Activated naive CD4-positive, alpha-beta T cell treated with anti-CD3 and anti-CD28 coated beads for 36 hours (primary cell): ENCODE data around the gene FRMD4A. TPM values are rescaled to one million over a fixed set of nuclear protein-coding genes. Genes with fewer than 3 reads are reported as not detected.
A peak's percentile ranks its signal among the peaks of the same experiment; 100 is the strongest.

Experiments used
- CTCF ChIA-PET: fragments of 350-600 bp; sonication (Branson Sonifier 250); formaldehyde crosslinking; loops from one replicate; lab custom pipeline; 2021; ENCODE audit warnings: antibody characterized with exemption; lab: Charles Lee
- DNase-seq: peaks from one replicate; pipeline ENCODE4 v3.0.0-alpha.2; 2020
- H3K27ac Mint-ChIP-seq: one replicate; pipeline ENCODE4 v1.8.0; 2021; ENCODE audit warnings: mild to moderate bottlenecking, mixed read lengths
- H3K27me3 Mint-ChIP-seq: one replicate; pipeline ENCODE4 v1.8.0; 2021; ENCODE audit warnings: low read depth, mixed read lengths
- H3K36me3 Mint-ChIP-seq: one replicate; pipeline ENCODE4 v1.8.0; 2021; ENCODE audit warnings: low read depth, mixed read lengths
- H3K4me1 Mint-ChIP-seq: one replicate; pipeline ENCODE4 v1.8.0; 2021; ENCODE audit warnings: low read depth, mixed read lengths
- H3K4me3 Mint-ChIP-seq: one replicate; pipeline ENCODE4 v1.8.0; 2021; ENCODE audit warnings: mild to moderate bottlenecking, moderate library complexity, mixed read lengths
- H3K9me3 Mint-ChIP-seq: one replicate; pipeline ENCODE4 v1.8.0; 2021; ENCODE audit warnings: mixed read lengths
- intact Hi-C: fragments of 100-400 bp; cut with micrococcal nuclease; formaldehyde crosslinking; loops from one replicate; pipeline ENCODE4 v1.15.1; 2023
- total RNA-seq, 2 experiments: library from RNA; stranded (reverse); gene quantifications; one replicate each; pipeline ENCODE4 v1.2.3, GENCODE V29; 2021

The FRMD4A gene
- total RNA-seq, 2 experiments from 2014 or later: 0.69 to 1.1 TPM

DNA sequence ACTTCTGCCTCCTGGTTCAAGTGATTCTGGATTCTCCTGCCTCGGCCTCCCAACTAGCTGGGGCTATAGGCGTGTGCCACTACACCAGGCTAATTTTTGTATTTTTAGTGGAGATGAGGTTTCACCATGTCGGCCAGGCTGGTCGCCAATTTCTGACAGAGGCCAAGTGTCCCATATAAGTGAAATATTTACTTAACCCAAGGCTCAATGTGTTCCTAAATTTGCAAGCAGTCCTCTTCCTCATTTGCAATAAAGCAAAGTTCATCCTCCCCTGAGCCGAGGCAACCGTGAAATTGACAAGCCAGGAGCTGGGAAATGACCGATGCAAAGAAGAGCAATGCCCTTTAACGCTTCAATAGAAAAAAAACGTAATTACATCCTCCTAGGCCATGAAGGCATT, 347.7 kb downstream of the FRMD4A start:
- no peaks in the 10 kb centered on the region for H3K9me3 Mint-ChIP-seq
- H3K27me3 Mint-ChIP-seq: no peaks in the 10 kb centered on the region
- DNase-seq: no peak
- intact Hi-C loops: no loop called here
- no peak overlapping the region for H3K4me3 Mint-ChIP-seq
- H3K27ac Mint-ChIP-seq: no peak overlapping the region
- CTCF ChIA-PET: no interaction called here
- peaks cover 6% of the 10 kb centered on the region for H3K4me1 Mint-ChIP-seq
- no peaks in the 10 kb centered on the region for H3K36me3 Mint-ChIP-seq

DNA sequence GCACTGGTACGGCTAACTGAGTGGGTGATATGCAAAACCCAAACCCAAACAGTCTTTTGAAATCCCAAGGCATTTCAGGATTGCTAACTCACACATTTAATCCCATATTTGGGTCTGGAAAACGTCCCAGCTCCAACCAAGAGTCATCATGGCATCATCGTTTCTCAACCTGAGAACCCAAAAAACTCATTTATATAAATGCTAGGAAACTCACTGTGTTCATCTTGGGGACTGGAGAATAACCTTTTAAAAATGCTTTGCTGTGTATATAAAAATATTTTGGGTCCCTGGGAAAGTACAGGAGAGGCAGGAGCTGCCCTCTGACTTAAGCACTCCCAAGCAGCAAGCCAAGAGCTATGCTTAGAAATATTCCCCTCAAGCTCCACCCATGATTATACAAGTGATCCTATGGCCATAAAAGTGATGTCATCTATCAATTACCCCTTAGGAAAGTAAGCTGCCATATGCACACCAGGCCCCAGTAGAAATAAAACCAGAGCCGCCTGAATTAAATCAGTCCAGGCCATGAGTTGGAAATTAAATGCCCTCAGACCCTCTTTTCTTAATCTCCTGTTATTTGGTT, 352.1 kb downstream of the FRMD4A start:
- no peak for DNase-seq
- no peaks in the 10 kb centered on the region for H3K27me3 Mint-ChIP-seq
- no peaks in the 10 kb centered on the region for H3K36me3 Mint-ChIP-seq
- H3K4me1 Mint-ChIP-seq: no peaks in the 10 kb centered on the region
- no peak overlapping the region for H3K4me3 Mint-ChIP-seq
- no peaks in the 10 kb centered on the region for H3K9me3 Mint-ChIP-seq
- CTCF ChIA-PET: interaction anchor here (0.7 kb wide), 2 partner anchors 55 to 101 kb away, joined by 3 read pairs; no protein-coding TSS in a partner anchor
- no peak overlapping the region for H3K27ac Mint-ChIP-seq
- intact Hi-C loops: no loop called here

DNA sequence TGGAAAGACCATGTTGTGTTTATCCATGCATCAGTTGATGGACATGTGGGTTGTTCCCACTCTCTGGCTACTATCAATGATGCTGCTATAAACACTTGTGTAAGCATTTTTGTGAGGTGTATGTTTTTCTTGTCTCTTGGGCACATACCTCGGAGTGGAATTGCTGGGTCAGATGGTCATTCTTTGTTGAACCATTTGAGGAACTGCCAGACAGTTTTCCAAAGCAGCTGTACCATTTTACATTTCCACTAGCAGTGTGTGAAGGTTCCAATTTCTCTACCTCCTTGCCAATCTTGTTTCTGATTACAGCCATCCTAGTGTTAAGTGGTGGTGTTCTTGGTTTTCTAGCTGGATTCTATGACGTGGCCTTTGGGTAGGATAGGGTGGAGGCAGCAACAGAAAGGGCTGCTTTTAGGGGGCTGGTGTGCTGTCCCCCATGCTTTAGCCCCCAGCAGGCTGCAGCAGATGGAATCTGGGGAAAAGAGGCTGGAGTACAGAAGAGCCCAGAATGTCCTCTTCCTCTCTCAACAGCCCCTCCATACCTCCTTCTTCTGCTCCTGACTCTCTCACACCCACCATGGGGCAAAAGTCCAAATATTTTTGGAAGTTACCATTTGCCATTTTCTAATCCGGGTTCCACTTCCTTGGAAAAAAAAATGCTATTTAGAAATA, 352.7 kb downstream of the FRMD4A start:
- Mint-ChIP-seq H3K27me3 (no peaks in the 10 kb centered on the region), H3K4me1 (no peaks in the 10 kb centered on the region), H3K36me3 (no peaks in the 10 kb centered on the region), H3K4me3 (no peak overlapping the region), H3K9me3 (no peaks in the 10 kb centered on the region), H3K27ac (no peak overlapping the region)
- DNase-seq: no peak
- intact Hi-C loops: no loop called here
- CTCF ChIA-PET: interaction anchor here (0.7 kb wide), 1 partner anchor 56 kb away, joined by 3 read pairs; no protein-coding TSS in a partner anchor

DNA sequence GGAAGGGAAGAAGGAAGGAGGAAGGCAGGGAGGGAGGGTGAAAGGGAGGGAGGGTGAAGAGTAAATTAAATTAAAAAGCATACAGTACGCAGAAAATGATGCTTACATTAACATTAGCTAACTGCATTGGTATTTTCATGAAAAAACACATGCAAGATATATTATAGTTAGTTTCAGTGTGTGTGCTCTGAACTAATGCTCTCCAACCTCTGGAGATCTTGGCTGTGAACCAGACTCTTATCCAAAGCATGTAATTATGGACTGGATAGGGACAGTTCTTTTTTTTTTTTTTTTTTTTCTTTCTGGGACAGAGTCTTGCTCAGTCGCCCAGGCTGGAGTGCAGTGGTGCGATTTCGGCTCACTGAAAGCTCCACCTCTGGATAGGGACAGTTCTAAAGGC, 357.0 kb downstream of the FRMD4A start:
- DNase-seq: no peak
- Mint-ChIP-seq H3K36me3 (no peaks in the 10 kb centered on the region), H3K4me1 (peaks cover 11% of the 10 kb centered on the region), H3K27ac (no peak overlapping the region), H3K27me3 (no peaks in the 10 kb centered on the region), H3K4me3 (no peak overlapping the region), H3K9me3 (no peaks in the 10 kb centered on the region)
- CTCF ChIA-PET: no interaction called here
- intact Hi-C loops: no loop called here

DNA sequence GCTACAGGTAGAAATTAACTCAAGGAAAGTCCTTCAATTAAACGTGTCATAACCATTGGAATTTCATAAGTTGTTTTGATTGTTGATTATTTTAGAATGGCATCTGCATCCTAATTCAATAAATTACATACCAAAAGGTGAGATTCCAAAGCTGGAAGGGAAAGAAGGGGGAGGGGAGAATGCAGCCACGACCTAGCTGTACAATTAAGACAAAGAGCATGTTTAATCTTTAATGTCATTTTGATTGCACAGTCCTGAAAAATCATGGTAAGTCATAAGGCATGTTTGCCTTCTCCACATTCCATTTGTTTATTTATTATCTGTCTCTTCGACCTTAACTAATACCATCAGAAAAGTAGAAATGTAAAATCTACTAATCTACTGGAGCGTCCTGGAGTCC, 358.1 kb downstream of the FRMD4A start:
- no peaks in the 10 kb centered on the region for H3K27me3 Mint-ChIP-seq
- H3K4me1 Mint-ChIP-seq: peaks cover 11% of the 10 kb centered on the region
- no peak overlapping the region for H3K4me3 Mint-ChIP-seq
- H3K9me3 Mint-ChIP-seq: no peaks in the 10 kb centered on the region
- intact Hi-C loops: no loop called here
- H3K27ac Mint-ChIP-seq: no peak overlapping the region
- CTCF ChIA-PET: interaction anchor here (0.6 kb wide), 1 partner anchor 313 kb away, joined by 3 read pairs; no protein-coding TSS in a partner anchor
- no peaks in the 10 kb centered on the region for H3K36me3 Mint-ChIP-seq
- no peak for DNase-seq

DNA sequence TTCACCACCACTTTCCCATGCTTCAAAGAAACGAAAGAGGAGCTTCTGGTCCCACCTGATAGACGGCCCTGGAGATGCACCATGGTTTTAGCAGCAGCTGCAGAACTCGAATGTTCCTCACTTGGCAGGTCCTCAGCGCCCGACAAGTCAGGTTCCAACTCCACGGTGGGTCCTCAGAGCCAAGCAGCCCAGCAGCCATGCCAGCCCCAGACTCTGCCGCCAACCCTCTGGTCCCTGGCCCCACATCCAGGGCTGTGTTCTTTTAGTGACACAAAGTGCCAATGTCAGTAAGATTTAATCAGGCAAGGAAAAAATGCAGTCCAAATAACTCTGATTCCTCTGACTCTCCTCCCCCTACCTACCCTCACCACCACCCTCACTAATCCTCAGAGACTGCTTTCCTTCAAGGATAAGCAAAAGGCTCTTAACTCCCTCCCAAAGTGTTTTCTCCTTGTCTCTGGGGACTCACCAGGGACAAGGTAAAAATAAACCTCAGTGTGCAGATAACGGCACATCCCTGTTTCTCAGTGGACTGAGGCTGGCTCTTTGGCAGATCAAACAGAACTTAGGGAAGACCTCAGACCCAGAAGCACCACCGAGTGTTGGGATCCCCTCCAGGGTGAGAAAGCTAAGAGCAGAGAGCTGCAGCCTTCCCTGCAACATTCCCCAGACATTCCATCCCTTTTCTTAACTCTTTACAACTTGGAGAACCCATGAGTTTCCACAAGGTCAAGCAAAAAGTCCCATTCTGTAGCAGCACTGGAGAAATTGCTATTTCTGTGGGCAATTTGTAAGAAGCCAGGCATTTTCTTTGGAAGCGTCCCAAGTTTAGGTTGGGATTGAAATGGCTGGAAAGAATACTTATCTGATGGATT, 358.9 kb downstream of the FRMD4A start:
- H3K9me3 Mint-ChIP-seq: no peaks in the 10 kb centered on the region
- CTCF ChIA-PET: no interaction called here
- no peak overlapping the region for H3K4me3 Mint-ChIP-seq
- intact Hi-C loops: no loop called here
- H3K27me3 Mint-ChIP-seq: no peaks in the 10 kb centered on the region
- H3K36me3 Mint-ChIP-seq: no peaks in the 10 kb centered on the region
- no peak overlapping the region for H3K27ac Mint-ChIP-seq
- H3K4me1 Mint-ChIP-seq: peaks cover 11% of the 10 kb centered on the region
- no peak for DNase-seq

DNA sequence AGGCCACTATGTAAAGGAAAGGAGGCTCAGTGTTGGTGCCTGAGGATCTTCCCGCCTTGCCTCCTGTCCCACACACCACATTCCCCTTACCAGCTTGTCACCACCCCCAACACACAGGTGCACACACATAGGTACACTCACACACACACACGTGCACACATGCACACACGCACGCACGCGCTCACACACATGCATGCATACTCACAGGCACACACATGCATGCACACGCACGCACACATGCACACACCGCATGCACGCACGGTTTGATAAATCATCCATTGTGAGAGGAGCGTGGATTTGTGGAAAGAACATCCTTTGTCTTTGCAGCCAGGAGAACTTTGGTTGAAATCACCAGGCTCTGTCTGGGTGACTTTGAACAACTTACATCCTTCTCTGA, 359.8 kb downstream of the FRMD4A start:
- Mint-ChIP-seq H3K27me3 (peaks cover 2% of the 10 kb centered on the region), H3K27ac (no peak overlapping the region), H3K36me3 (no peaks in the 10 kb centered on the region), H3K4me3 (no peak overlapping the region), H3K9me3 (no peaks in the 10 kb centered on the region), H3K4me1 (peaks cover 11% of the 10 kb centered on the region)
- intact Hi-C loops: no loop called here
- no peak for DNase-seq
- CTCF ChIA-PET: no interaction called here

DNA sequence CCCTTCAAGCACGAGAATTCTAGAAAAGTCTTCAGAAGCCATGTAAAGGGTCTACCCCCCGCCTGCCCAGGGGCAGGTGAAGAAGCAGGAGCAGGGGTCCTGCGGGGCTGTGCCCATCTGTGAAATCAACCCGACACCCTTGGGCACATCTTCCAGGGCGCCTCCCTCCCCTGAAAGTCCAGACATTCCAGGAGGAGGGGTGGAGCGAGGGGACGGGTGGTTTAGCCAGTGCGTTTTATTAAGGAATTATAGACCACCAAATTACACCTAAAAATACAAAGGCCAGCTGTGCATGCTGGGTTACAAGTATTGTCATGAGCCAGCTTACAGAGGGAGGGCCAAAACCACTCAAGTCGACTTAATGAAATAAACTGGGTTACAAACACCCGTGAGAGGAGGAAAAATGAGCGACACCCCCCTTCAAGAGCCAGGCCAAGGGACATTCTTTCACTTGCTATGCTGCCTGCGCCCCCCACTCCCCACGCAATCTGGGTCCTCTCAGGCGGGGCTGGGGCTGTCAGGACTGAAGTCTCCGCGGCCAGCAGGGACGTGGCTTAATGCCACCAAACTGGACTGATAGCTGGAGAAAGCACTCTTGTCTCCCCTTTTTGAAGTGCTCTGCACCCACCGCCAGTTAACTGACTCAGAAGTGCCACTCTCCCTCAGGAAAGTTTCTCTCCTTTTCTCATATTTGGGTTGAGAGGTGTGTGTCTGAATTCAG, 360.3 kb downstream of the FRMD4A start:
- intact Hi-C loops: no loop called here
- CTCF ChIA-PET: interaction anchor here (0.9 kb wide), 1 partner anchor 48 kb away, joined by 3 read pairs; no protein-coding TSS in a partner anchor
- peaks cover 2% of the 10 kb centered on the region for H3K27me3 Mint-ChIP-seq
- no peak overlapping the region for H3K27ac Mint-ChIP-seq
- H3K4me1 Mint-ChIP-seq: peaks cover 11% of the 10 kb centered on the region
- no peaks in the 10 kb centered on the region for H3K36me3 Mint-ChIP-seq
- DNase-seq: no peak
- no peak overlapping the region for H3K4me3 Mint-ChIP-seq
- no peaks in the 10 kb centered on the region for H3K9me3 Mint-ChIP-seq

DNA sequence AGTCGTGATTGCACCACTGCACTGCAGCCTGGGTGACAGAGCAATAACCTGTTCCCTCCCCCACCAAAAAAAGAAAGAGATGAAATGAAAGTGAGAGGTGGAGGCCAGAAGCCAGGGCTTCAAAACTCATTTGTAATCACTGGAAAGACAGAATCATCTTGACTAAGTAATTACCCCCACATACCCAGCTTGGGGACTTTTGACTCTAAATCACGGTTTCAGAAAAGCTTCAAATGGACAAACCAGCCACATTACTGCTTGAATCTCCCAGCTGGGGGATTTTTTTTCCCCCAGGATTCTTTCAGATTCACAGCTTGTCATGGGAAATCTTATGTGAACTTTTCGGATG, 361.0 kb downstream of the FRMD4A start:
- H3K9me3 Mint-ChIP-seq: no peaks in the 10 kb centered on the region
- H3K27ac Mint-ChIP-seq: no peak overlapping the region
- peak; percentile 35 for DNase-seq
- CTCF ChIA-PET: interaction anchor here (0.9 kb wide), 1 partner anchor 49 kb away, joined by 3 read pairs; no protein-coding TSS in a partner anchor
- H3K27me3 Mint-ChIP-seq: peaks cover 2% of the 10 kb centered on the region
- H3K4me3 Mint-ChIP-seq: no peak overlapping the region
- intact Hi-C loops: loop anchor here (1.0 kb wide), 1 partner anchor 40 kb away; no protein-coding TSS in a partner anchor
- H3K4me1 Mint-ChIP-seq: peaks cover 11% of the 10 kb centered on the region
- H3K36me3 Mint-ChIP-seq: no peaks in the 10 kb centered on the region

DNA sequence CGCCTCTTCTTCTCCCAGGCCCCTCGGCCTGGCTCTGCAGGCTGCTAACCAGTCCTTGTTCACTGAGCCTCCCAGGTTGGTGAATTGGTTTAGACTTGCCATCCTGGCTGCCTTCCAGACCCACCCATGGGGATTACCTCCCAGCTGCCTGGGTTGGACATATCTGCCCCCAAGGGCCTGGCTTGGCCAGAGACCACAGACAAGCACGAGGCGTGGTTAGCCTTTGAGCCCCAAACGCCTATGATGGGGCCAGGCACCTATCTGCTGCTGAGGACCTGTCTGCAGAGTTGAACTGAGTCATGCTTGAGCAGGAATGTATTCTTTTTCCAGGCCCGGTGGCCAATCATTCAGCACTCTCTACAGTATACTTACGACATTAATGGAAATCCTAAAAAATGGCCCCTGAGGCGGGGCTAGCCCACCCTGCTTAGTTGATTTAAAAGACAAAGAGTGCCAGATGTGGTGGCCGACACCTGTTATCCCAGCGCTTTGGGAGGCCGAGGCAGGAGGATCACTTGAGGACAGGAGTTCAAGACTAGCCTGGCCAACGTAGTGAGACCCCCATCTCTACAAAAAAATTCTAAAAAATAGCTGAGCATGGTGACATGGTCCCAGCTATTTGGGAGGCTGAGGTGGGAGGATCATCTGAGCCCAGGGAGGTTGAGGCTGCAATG, 361.5 kb downstream of the FRMD4A start:
- CTCF ChIA-PET: interaction anchor here (0.7 to 0.9 kb wide), 2 partner anchors 49 to 310 kb away, joined by 3 to 4 read pairs; no protein-coding TSS in a partner anchor
- H3K27ac Mint-ChIP-seq: no peak overlapping the region
- H3K36me3 Mint-ChIP-seq: no peaks in the 10 kb centered on the region
- H3K9me3 Mint-ChIP-seq: no peaks in the 10 kb centered on the region
- peaks cover 11% of the 10 kb centered on the region for H3K4me1 Mint-ChIP-seq
- intact Hi-C loops: loop anchor here (1.0 kb wide), 1 partner anchor 40 kb away; no protein-coding TSS in a partner anchor
- H3K27me3 Mint-ChIP-seq: peaks cover 2% of the 10 kb centered on the region
- DNase-seq: no peak
- H3K4me3 Mint-ChIP-seq: no peak overlapping the region

DNA sequence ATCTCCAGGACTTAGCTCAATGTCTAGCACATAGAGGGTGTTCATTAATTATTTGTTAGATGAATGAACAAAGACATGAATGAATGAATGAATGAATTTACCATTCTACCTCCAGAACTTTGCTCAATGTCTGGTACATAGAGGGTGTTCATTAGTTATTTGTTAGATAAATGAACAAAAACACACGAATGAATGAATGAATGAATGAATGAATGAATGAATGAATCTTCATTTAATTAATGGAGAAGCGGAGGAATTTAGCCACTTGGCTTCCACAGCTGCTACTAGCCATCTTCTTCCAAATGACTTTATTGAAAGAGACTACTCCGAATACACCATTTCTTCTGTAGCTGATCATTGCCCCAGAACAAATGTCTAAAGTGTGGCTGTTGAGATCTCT, 368.9 kb downstream of the FRMD4A start:
- intact Hi-C loops: no loop called here
- peaks cover 11% of the 10 kb centered on the region for H3K4me1 Mint-ChIP-seq
- DNase-seq: no peak
- H3K27ac Mint-ChIP-seq: no peak overlapping the region
- no peaks in the 10 kb centered on the region for H3K36me3 Mint-ChIP-seq
- no peaks in the 10 kb centered on the region for H3K9me3 Mint-ChIP-seq
- peaks cover 2% of the 10 kb centered on the region for H3K27me3 Mint-ChIP-seq
- H3K4me3 Mint-ChIP-seq: no peak overlapping the region
- CTCF ChIA-PET: no interaction called here
